Epithelial cell of esophagus (primary cell): ENCODE results near the gene CIBAR2.

Source experiments
- DNase-seq: peaks from one replicate; pipeline ENCODE4 v3.0.0; 2010; ENCODE audit warnings: low read depth
- H3K4me3 ChIP-seq: 2 replicates; pipeline ENCODE4 v1.5.1; 2011; ENCODE audit warnings: mild to moderate bottlenecking, low read length, control low read depth
- TF ChIP-seq, protein P1 (sequence below): IDR thresholded peaks from 2 replicates; pipeline ENCODE4 v1.5.1; 2011; ENCODE audit warnings: low read depth, mild to moderate bottlenecking, low read length, control low read depth, inconsistent platforms; ENCODE audit not compliant: insufficient read depth; ENCODE audit errors: missing control alignments

Gene CIBAR2

DNA sequence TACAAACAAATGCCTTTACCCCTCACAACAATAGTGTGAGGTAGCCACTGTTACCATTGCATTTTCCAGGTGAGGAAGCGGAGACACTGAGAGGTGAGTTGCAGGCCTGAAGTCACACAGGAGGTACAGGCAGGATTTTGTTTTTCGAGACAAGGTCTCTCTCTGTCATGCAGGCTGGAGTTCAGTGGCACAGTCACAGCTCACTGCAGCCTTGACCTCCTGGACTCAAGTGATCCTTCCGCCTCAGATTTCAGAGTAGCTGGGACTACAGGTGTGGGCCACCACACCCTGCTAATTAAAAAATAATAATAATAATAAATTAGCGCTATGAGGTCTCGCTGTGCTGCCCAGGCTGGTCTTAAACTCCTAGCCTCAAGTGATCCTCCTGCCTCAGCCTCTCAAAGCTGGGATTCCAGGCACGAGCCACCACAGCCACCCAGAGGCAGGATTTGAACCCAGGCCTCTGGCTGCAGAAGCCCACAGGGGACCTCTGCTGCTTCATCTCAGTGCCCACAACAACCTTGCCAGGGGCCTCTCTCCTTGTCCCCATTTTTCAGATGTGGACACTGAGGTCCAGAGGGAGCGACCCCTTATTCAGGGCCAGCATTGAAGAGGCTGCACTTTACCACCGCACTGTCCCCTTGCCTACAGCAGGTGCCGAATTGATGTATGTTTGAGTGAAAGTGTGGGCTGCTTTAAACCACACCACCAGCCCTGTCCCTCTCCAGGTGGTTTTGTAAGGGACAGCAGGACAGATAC lies 16.0 kb upstream of the CIBAR2 start:
- TF ChIP-seq, protein P1, sequence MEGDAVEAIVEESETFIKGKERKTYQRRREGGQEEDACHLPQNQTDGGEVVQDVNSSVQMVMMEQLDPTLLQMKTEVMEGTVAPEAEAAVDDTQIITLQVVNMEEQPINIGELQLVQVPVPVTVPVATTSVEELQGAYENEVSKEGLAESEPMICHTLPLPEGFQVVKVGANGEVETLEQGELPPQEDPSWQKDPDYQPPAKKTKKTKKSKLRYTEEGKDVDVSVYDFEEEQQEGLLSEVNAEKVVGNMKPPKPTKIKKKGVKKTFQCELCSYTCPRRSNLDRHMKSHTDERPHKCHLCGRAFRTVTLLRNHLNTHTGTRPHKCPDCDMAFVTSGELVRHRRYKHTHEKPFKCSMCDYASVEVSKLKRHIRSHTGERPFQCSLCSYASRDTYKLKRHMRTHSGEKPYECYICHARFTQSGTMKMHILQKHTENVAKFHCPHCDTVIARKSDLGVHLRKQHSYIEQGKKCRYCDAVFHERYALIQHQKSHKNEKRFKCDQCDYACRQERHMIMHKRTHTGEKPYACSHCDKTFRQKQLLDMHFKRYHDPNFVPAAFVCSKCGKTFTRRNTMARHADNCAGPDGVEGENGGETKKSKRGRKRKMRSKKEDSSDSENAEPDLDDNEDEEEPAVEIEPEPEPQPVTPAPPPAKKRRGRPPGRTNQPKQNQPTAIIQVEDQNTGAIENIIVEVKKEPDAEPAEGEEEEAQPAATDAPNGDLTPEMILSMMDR, result no peak
- no peak overlapping the region for H3K4me3 ChIP-seq
- no peak for DNase-seq

DNA sequence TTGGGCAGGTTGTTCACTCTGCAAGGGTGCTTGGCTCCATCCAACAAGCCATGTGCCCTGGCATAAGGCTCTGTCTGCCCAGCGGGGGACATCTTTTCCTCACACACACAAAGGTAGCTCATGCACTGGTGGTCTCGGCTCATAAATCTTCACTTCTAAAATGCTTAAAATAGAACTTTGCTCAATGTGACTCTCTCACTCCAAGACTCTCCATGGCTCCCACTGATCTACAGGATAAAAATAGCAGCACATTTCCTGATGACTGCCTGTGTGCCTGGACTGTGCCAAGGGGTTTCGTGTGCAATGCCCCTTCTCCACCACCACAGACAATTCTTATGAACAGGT lies 15.1 kb upstream of the CIBAR2 start:
- no peak for DNase-seq
- H3K4me3 ChIP-seq, result no peak overlapping the region
- TF ChIP-seq, protein P1, result no peak

DNA sequence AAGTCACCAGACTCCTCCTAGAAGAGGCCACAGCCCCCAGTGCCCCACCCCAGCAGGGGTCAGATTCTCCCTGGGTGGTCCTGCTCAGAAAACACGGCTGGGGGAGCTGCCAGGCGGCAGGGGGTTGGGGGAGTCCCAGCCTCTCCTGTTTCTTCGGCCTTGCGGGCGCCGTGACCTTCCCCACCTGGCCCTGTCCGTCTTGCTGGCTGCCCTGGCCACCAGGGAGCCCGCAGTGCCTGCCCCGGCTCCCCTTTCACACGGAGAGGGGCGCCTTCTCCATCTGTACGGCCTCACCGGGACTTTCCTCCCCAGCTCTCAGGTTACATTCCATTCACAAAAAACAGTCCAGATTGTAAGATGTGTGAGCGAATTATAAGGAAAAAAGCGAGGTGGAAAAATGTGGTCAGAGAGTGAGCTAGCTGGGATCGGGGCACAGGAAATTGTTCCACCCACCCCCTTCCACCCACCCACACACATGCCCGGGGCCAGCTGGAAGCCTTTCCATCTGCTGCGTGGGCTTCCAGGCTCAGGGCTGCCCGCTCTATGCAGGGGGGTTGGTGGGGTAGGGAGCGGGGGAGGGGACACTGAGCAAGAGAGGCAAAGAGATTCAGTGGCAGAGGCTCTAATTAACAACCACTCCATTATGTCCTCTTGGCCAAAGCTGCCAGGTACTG lies 14.6 kb upstream of the CIBAR2 start:
- H3K4me3 ChIP-seq, result no peak overlapping the region
- peak; percentile 33 for DNase-seq
- TF ChIP-seq, protein P1, result no peak

DNA sequence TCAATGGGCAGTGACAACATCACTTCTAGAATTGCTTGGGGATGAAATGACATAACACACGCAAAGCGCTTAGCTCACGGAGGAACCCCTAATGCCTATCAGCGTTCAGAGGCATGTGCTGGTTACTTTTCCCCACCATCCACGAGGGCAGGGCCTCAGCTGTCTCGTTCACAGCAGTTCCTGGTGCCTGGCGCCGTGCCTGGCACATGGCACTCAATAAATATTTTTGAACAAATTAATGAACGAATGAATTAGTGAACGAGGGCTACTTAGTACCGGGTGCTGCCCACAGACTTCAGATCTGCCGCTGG lies 14.1 kb upstream of the CIBAR2 start:
- DNase-seq, result no peak
- TF ChIP-seq, protein P1, result no peak
- H3K4me3 ChIP-seq, result no peak overlapping the region

DNA sequence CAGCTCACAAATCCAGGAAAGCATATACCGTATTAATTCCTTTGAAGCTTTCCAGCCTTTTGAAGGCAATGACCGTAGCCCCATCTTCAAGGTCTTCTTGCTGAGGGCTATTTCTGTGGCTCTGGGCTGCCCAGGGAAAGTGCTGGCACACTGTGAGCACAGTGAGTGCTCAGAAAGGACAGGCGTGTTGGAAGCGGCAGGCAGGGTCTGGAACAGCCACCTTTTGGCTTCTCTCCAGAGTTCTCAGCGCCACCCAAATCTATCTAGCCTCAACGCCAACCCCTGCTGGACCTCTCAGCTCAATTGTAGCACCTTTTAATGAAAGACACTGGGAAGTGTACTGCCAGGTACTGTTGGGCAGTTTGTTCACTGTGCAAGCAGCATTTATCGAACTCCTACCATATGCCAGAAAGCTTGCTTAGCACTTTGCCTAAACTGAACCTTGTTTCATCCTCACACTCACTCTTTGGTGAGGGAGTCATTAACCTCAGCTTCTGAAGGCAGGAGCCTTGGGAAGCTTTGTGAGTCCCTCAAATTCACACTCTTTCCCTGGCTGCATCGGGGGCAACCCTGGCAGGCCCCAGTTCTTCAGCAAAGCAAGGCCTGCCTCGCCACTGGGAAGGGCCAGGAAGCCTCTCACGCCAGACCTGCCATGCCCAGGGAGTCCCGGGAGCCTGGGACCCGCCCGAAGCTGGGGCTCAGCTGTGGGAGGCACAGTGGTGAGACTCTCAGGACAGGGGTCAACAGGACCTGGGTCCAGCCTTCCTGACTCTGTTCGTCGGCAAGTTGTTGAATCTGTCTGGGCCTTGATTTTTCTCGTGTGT lies 13.5 kb upstream of the CIBAR2 start:
- H3K4me3 ChIP-seq, result no peak overlapping the region
- TF ChIP-seq, protein P1, result no peak
- DNase-seq, result no peak

DNA sequence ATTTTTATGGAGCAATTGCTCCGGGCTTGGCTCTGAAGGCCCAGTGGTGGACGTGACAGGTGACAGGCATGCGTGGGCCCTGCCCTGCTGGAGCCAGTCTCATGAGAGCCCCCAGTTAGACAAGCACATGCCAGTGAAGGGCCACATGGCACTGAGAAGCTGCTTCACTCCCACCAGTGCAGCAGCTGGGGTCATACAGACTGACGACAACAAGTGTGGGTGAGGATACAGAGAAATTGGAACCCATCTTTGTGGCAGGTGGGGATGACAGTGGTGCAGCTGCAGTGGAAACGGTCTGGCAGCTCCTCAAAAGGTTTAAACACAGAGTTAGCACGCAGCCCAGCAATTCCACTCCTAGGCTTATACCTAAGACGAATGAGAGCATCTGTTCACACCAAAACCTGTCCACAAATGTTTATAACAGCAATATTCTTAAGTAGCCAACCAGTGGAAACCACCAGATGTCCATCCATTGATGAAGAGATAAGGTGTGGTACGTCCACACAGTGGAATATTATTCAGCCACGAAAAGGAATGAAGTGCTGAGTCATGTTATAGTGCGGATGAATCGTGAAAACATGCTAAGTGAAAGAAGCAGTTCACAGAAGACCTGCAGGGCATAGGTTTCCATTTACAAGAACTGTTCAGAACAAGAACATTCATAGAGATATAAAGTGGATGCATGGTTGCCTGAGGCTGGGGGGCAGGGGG lies 12.5 kb upstream of the CIBAR2 start:
- H3K4me3 ChIP-seq, result no peak overlapping the region
- TF ChIP-seq, protein P1, result no peak
- no peak for DNase-seq
